ENCODE data around the gene TRIP13. TPM values are rescaled to one million over a fixed set of nuclear protein-coding genes. Genes with fewer than 3 reads are reported as not detected.

The TRIP13 gene
- total RNA-seq, 3 donors from 2014 or later: 0.96 to 2.3 (median 1.5) TPM

- Histone ChIP-seq H3K4me1 (peaks cover 4 to 7% of the 10 kb centered on the region in 2 donors), H3K27me3 (peaks cover 0 to 10% of the 10 kb centered on the region in 2 donors), H3K4me3 (no peak overlapping the region), H3K9me3 (no peaks in the 10 kb centered on the region), H3K27ac (no peak overlapping the region), H3K36me3 (no peaks in the 10 kb centered on the region)
- TF ChIP-seq POLR2A (IDR thresholded peaks at IDR 0.05) (no peak), CTCF (IDR thresholded peaks at IDR 0.05) (no peak)
- DNase-seq (ENCODE audit: low spot score in 2 of 2): no peak
- intact Hi-C loops (cut with DNase I; ENCODE audit: low total_unique reads): loop anchor here (10.0 kb wide), 1 partner anchor 225 kb away; no protein-coding TSS in a partner anchor
Observed at GRCh38 chr5:929596-929995, 36.9 kb downstream of the TRIP13 start.

- peaks cover 0 to 6% of the 10 kb centered on the region in 2 donors for H3K27me3 ChIP-seq
- H3K4me1 ChIP-seq: peaks cover 4 to 7% of the 10 kb centered on the region in 2 donors
- no peak overlapping the region for H3K4me3 ChIP-seq
- intact Hi-C loops (cut with DNase I; ENCODE audit: low total_unique reads): no loop called here
- no peak overlapping the region for H3K27ac ChIP-seq
- DNase-seq (ENCODE audit: low spot score in 2 of 2): no peak
- H3K36me3 ChIP-seq: no peaks in the 10 kb centered on the region
- TF ChIP-seq POLR2A (IDR thresholded peaks at IDR 0.05) (no peak), POLR2AphosphoS5 (IDR thresholded peaks at IDR 0.05) (no peak), CTCF (IDR thresholded peaks at IDR 0.05) (no peak)
- no peaks in the 10 kb centered on the region for H3K9me3 ChIP-seq
Observed at GRCh38 chr5:930866-931265, 38.2 kb downstream of the TRIP13 start.

GRCh38 chr5:931570-932145 lies 39.0 kb downstream of the TRIP13 start:
- DNase-seq (ENCODE audit: low spot score in 2 of 2): no peak
- H3K4me3 ChIP-seq: no peak overlapping the region
- peak overlapping the region in 1 of 2 donors; percentile 75 for H3K27ac ChIP-seq
- no peaks in the 10 kb centered on the region for H3K9me3 ChIP-seq
- intact Hi-C loops (cut with DNase I; ENCODE audit: low total_unique reads): no loop called here
- H3K27me3 ChIP-seq: no peaks in the 10 kb centered on the region
- TF ChIP-seq POLR2A (IDR thresholded peaks at IDR 0.05): no peak
- TF ChIP-seq CTCF (IDR thresholded peaks at IDR 0.05): no peak
- no peak for TF ChIP-seq POLR2AphosphoS5 (IDR thresholded peaks at IDR 0.05)
- H3K4me1 ChIP-seq: peaks cover 0 to 7% of the 10 kb centered on the region in 2 donors
- no peaks in the 10 kb centered on the region for H3K36me3 ChIP-seq

GRCh38 chr5:932151-932627 lies 39.5 kb downstream of the TRIP13 start:
- no peak for TF ChIP-seq POLR2A (IDR thresholded peaks at IDR 0.05)
- no peak for TF ChIP-seq CTCF (IDR thresholded peaks at IDR 0.05)
- no peak for TF ChIP-seq POLR2AphosphoS5 (IDR thresholded peaks at IDR 0.05)
- Histone ChIP-seq H3K27ac (peak overlapping the region; percentile 68 to 75), H3K27me3 (no peaks in the 10 kb centered on the region), H3K4me3 (no peak overlapping the region), H3K9me3 (no peaks in the 10 kb centered on the region), H3K4me1 (peaks cover 0 to 7% of the 10 kb centered on the region in 2 donors), H3K36me3 (no peaks in the 10 kb centered on the region)
- DNase-seq (ENCODE audit: low spot score in 2 of 2): no peak
- intact Hi-C loops (cut with DNase I; ENCODE audit: low total_unique reads): no loop called here

- intact Hi-C loops (cut with DNase I; ENCODE audit: low total_unique reads): no loop called here
- Histone ChIP-seq H3K4me3 (no peak overlapping the region), H3K36me3 (no peaks in the 10 kb centered on the region), H3K27me3 (no peaks in the 10 kb centered on the region), H3K9me3 (no peaks in the 10 kb centered on the region), H3K27ac (peak overlapping the region; percentile 68 to 75), H3K4me1 (peaks cover 0 to 7% of the 10 kb centered on the region in 2 donors)
- TF ChIP-seq POLR2AphosphoS5 (IDR thresholded peaks at IDR 0.05): peak in 1 of 3 donors; percentile 13
- TF ChIP-seq POLR2A (IDR thresholded peaks at IDR 0.05): no peak
- DNase-seq (ENCODE audit: low spot score in 2 of 2): no peak
Observed at GRCh38 chr5:932628-933250, 40.1 kb downstream of the TRIP13 start.
